CD4-positive, alpha-beta T cell (primary cell): ENCODE measurements around the gene DAPK1. TPM values are rescaled to one million over a fixed set of nuclear protein-coding genes. Genes with fewer than 3 reads are reported as not detected.

Experiments used
- ATAC-seq: fragments of 200-7000 bp; cut with Tn5 transposase; one replicate; pipeline ENCODE4 v1.10.0; 2022; ENCODE audit warnings: mild to moderate bottlenecking; ENCODE audit not compliant: poor library complexity
- CTCF ChIA-PET: fragments of 350-600 bp; sonication (Branson Sonifier 250); formaldehyde crosslinking; loops from one replicate; lab custom pipeline; 2021; ENCODE audit warnings: antibody characterized with exemption, inconsistent platforms; lab: Charles Lee
- POLR2A ChIA-PET: fragments of 350-600 bp; sonication (Branson Sonifier 250); formaldehyde crosslinking; loops from one replicate; lab custom pipeline; 2021; ENCODE audit warnings: antibody characterized with exemption, inconsistent platforms; lab: Charles Lee
- DNase-seq, 14 experiments: peaks; one replicate each; pipeline ENCODE4 v3.0.0-alpha.2; 2013 to 2020; ENCODE audit warnings: mixed read lengths in 2 of 14
- H3K27ac ChIP-seq, 2 donors: one replicate each; pipeline versions ENCODE4 v1.5.1 to v1.7.0; 2013; ENCODE audit warnings: low read length in 2 of 2, low read depth in 1 of 2, mild to moderate bottlenecking in 1 of 2
- H3K27me3 ChIP-seq, 2 experiments: 1 replicate in 1 of 2; 2 replicates in 1 of 2; pipeline versions ENCODE4 v1.6.1 to v1.7.0; 2013; ENCODE audit warnings: low read length in 2 of 2, control low read depth in 1 of 2, mild to moderate bottlenecking in 1 of 2, moderate library complexity in 1 of 2; ENCODE audit not compliant: insufficient read depth in 2 of 2, control insufficient read depth in 1 of 2
- H3K36me3 ChIP-seq: one replicate; pipeline ENCODE4 v1.6.1; 2013; ENCODE audit warnings: low read length, control low read depth; ENCODE audit not compliant: insufficient read depth
- H3K4me1 ChIP-seq: one replicate; pipeline ENCODE4 v1.6.1; 2013; ENCODE audit warnings: low read length, control low read depth; ENCODE audit not compliant: insufficient read depth
- H3K4me3 ChIP-seq: one replicate; pipeline ENCODE4 v1.5.1; 2013; ENCODE audit warnings: mild to moderate bottlenecking, low read length, moderate library complexity
- H3K9me3 ChIP-seq, 2 experiments: 1 replicate in 1 of 2; 2 replicates in 1 of 2; pipeline versions ENCODE4 v1.6.1 to v1.7.0; 2013; ENCODE audit warnings: low read length in 2 of 2, mild to moderate bottlenecking in 2 of 2, control low read depth in 1 of 2, moderate library complexity in 1 of 2; ENCODE audit not compliant: control insufficient read depth in 1 of 2, insufficient read depth in 1 of 2
- H3K27ac Mint-ChIP-seq: one replicate; pipeline ENCODE4 v1.8.0; 2020; ENCODE audit warnings: mixed read lengths
- H3K27me3 Mint-ChIP-seq: one replicate; pipeline ENCODE4 v1.8.0; 2021; ENCODE audit warnings: mixed read lengths
- H3K36me3 Mint-ChIP-seq: one replicate; pipeline ENCODE4 v1.8.0; 2021; ENCODE audit warnings: low read depth, mixed read lengths
- H3K4me1 Mint-ChIP-seq: one replicate; pipeline ENCODE4 v1.8.0; 2021; ENCODE audit warnings: low read depth, mixed read lengths
- H3K4me3 Mint-ChIP-seq: one replicate; pipeline ENCODE4 v1.8.0; 2020; ENCODE audit warnings: mild to moderate bottlenecking, mixed read lengths
- H3K9me3 Mint-ChIP-seq: one replicate; pipeline ENCODE4 v1.8.0; 2020; ENCODE audit warnings: mixed read lengths
- CTCF ChIP-seq: fragments of 200-600 bp; IDR thresholded peaks from one replicate; pipeline ENCODE4 v1.8.0; 2022; ENCODE audit warnings: antibody characterized with exemption, mild to moderate bottlenecking
- intact Hi-C, 2 experiments: fragments of 100-400 bp; cut with DNase I in 1 of 2; cut with micrococcal nuclease in 1 of 2; formaldehyde crosslinking; loops; one replicate each; pipeline versions ENCODE4 v1.15.1 to v1.9.0; 2023 to 2025; cut with DNase I, micrococcal nuclease
- total RNA-seq, 174 experiments: library from RNA in 2 of 174; stranded (reverse) in 2 of 174; gene quantifications; one replicate each; pipeline ENCODE4 v1.2.3 and lab custom pipeline; 2021 to 2026

DAPK1 gene
- total RNA-seq, 2 experiments from 2014 or later = 2.7 TPM

DNA sequence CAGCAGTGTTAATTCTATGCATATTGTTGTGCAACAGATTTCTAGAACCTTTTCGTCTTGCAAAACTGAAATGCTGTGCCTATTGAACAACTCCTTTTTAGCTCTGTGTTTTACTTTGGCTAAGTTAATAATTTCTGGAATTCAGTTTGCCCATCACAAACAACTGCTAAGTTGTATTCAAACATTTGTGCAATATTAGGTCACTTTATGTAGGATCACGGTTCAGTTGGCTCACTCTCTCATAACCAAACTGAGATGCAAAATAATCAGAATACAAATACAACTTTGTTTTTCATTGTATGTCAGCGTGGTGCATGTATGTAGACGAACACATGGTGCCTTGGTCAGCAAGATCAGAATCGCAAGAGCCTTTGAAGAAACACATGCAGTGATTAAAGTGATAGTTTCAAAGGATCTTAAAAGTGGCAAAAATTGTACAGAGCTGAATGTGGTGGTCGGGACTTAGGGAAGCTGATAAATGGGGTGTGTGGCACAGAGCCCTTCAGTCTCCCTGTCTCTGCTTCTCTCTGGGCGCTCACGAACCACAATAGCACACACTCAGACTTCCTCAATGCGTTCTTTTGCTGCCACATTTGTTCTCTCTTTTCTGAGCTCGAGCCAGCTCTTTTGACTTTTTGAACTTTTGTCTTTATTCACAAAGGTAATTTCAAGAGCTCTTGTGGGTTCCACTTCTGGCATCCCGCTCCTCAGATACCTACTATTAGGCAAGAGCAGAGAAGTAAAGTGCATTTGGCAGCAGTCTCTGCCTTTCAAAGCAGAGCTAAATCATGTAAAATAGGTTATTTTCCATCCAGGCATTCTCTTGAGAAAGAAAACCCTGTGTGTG lies 115.8 kb downstream of the DAPK1 start:
- Histone ChIP-seq H3K36me3 (no peaks in the 10 kb centered on the region), H3K27me3 (no peaks in the 10 kb centered on the region), H3K9me3 (peaks cover 0 to 3% of the 10 kb centered on the region in 2 experiments), H3K4me3 (no peak overlapping the region), H3K4me1 (no peaks in the 10 kb centered on the region), H3K27ac (no peak overlapping the region)
- H3K27me3 Mint-ChIP-seq = no peaks in the 10 kb centered on the region
- H3K4me1 Mint-ChIP-seq = peaks cover 15% of the 10 kb centered on the region
- no peaks in the 10 kb centered on the region for H3K9me3 Mint-ChIP-seq
- no peaks in the 10 kb centered on the region for H3K36me3 Mint-ChIP-seq
- intact Hi-C loops = no loop called here
- H3K27ac Mint-ChIP-seq = peak overlapping the region; percentile 41
- POLR2A ChIA-PET = interaction anchor here (1.5 kb wide), 1 partner anchor 8 kb away, joined by 3 read pairs; no protein-coding TSS in a partner anchor
- DNase-seq = no peak
- CTCF ChIA-PET = interaction anchor here (0.6 kb wide), 1 partner anchor 310 kb away, joined by 3 read pairs; no protein-coding TSS in a partner anchor
- no peak for ATAC-seq
- TF ChIP-seq CTCF = no peak
- H3K4me3 Mint-ChIP-seq = no peak overlapping the region

GRCh38 chr9:87614397-87614796 lies 116.7 kb downstream of the DAPK1 start:
- H3K4me1 Mint-ChIP-seq = peaks cover 15% of the 10 kb centered on the region
- H3K36me3 Mint-ChIP-seq = no peaks in the 10 kb centered on the region
- H3K27ac Mint-ChIP-seq = no peak overlapping the region
- no peak for TF ChIP-seq CTCF
- H3K4me3 Mint-ChIP-seq = no peak overlapping the region
- no peaks in the 10 kb centered on the region for H3K36me3 ChIP-seq
- DNase-seq = peak in 2 of 14 experiments; percentile 30 to 31
- POLR2A ChIA-PET = interaction anchor here (1.5 kb wide), 1 partner anchor 9 kb away, joined by 3 read pairs; no protein-coding TSS in a partner anchor
- no peaks in the 10 kb centered on the region for H3K9me3 Mint-ChIP-seq
- no peaks in the 10 kb centered on the region for H3K4me1 ChIP-seq
- intact Hi-C loops = no loop called here
- no peaks in the 10 kb centered on the region for H3K27me3 Mint-ChIP-seq
- ATAC-seq = no peak
- H3K4me3 ChIP-seq = no peak overlapping the region
- CTCF ChIA-PET = no interaction called here
- H3K27ac ChIP-seq = no peak overlapping the region
- H3K9me3 ChIP-seq = peaks cover 0 to 3% of the 10 kb centered on the region in 2 experiments
- H3K27me3 ChIP-seq = no peaks in the 10 kb centered on the region

DNA sequence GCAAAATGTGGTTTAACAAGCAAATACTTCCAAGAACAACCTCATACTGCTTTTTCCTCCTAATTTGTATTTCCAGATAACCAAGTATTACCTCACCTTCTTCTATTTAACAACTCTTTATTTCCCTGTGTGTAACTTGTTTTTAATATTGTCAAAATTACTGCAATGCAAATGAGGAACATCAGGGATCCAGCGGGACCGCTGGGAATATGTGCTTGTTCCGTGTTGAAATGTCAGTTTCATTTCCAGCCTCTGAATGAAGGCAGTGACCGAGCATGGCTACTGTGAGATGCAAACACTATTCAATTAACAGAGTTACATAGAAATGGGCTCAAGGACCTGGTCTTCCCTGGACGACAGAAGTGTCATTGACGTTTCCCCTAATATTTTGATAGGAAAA lies 117.5 kb downstream of the DAPK1 start:
- Histone ChIP-seq H3K9me3 (peaks cover 0 to 3% of the 10 kb centered on the region in 2 experiments), H3K27ac (no peak overlapping the region), H3K4me3 (no peak overlapping the region), H3K27me3 (peaks cover 0 to 2% of the 10 kb centered on the region in 2 experiments), H3K36me3 (no peaks in the 10 kb centered on the region), H3K4me1 (no peaks in the 10 kb centered on the region)
- Mint-ChIP-seq H3K4me1 (peaks cover 15% of the 10 kb centered on the region), H3K27me3 (no peaks in the 10 kb centered on the region), H3K4me3 (no peak overlapping the region), H3K9me3 (no peaks in the 10 kb centered on the region), H3K36me3 (no peaks in the 10 kb centered on the region), H3K27ac (no peak overlapping the region)
- no peak for ATAC-seq
- ChIA-PET CTCF (no interaction called here), POLR2A (interaction anchor here (1.5 kb wide), 1 partner anchor 9 kb away, joined by 3 read pairs; no protein-coding TSS in a partner anchor)
- DNase-seq = no peak
- intact Hi-C loops = no loop called here
- no peak for TF ChIP-seq CTCF
